ENCODE data around the gene ZNF853. TPM values are rescaled to one million over a fixed set of nuclear protein-coding genes. Genes with fewer than 3 reads are reported as not detected.

The ZNF853 gene
- total and polyA plus RNA-seq, 2 donors (not counting 3 experiments of a cell fraction or from before 2014, with no cell fraction given), result 0.47 to 0.58 TPM

GRCh38 chr7:6624246-6624611 lies 8.8 kb downstream of the ZNF853 start:
- no peak for DNase-seq (ENCODE audit: low read depth, low spot score)
- ChIA-PET POLR2A (no interaction called here), CTCF (interaction anchor here (0.9 kb wide), 1 partner anchor 34 kb away, joined by 4 read pairs; the partner anchor contains the start of gene INTS15)
- no peak for FAIRE-seq
- TF ChIP-seq MAX (IDR thresholded peaks at IDR 0.05; ENCODE audit: insufficient read depth, insufficient read length) (no peak), GATA2 (IDR thresholded peaks at IDR 0.05; ENCODE audit: insufficient read depth, insufficient read length, low read depth, low read length) (no peak), EZH2 (IDR thresholded peaks at IDR 0.05; ENCODE audit: borderline replicate concordance, low read depth, low read length, severe bottlenecking) (no peak), POLR2AphosphoS5 (IDR thresholded peaks at IDR 0.05; ENCODE audit: insufficient read depth, low read depth, low read length) (no peak), MYC (IDR thresholded peaks at IDR 0.05; ENCODE audit: low read depth, low read length) (no peak), CTCF (IDR thresholded peaks at IDR 0.05; ENCODE audit: extremely low read depth in 1 of 2, insufficient read depth in 1 of 2, low read depth in 1 of 2, low read length in 2 of 2) (no peak), FOS (IDR thresholded peaks at IDR 0.05; ENCODE audit: borderline replicate concordance, insufficient read depth, low read length) (no peak), POLR2A (IDR thresholded peaks at IDR 0.05; ENCODE audit: low read depth, low read length) (no peak), JUN (IDR thresholded peaks at IDR 0.05; ENCODE audit: borderline replicate concordance, insufficient read depth, insufficient read length, low read depth) (no peak)
- Histone ChIP-seq H2AFZ (ENCODE audit: low read depth, low read length) (no peak overlapping the region), H3K9me3 (replicated peaks; ENCODE audit: control insufficient read depth, insufficient read depth, low read length) (no peaks in the 10 kb centered on the region), H3K4me2 (ENCODE audit: insufficient read depth, low read length) (no peak overlapping the region), H3K9me1 (replicated peaks; ENCODE audit: control insufficient read depth, extremely low read depth, insufficient read depth, low read length) (no peaks in the 10 kb centered on the region), H3K4me1 (ENCODE audit: control insufficient read depth, extremely low read depth, insufficient read depth, low read length) (no peaks in the 10 kb centered on the region), H3K79me2 (ENCODE audit: control insufficient read depth, insufficient read depth, low read length) (no peaks in the 10 kb centered on the region), H3K36me3 (ENCODE audit: control insufficient read depth in 2 of 2, extremely low read depth in 1 of 2, insufficient read depth in 2 of 2, low read length in 2 of 2) (no peaks in the 10 kb centered on the region), H3K27me3 (ENCODE audit: control insufficient read depth in 2 of 2, insufficient read depth in 2 of 2, low read length in 2 of 2) (no peaks in the 10 kb centered on the region), H3K4me3 (replicated peaks in 1 of 3; ENCODE audit: insufficient read depth in 1 of 3, low read depth in 1 of 3, low read length in 3 of 3) (no peak overlapping the region), H3K27ac (ENCODE audit: insufficient read depth, low read depth, low read length) (no peak overlapping the region), H3K9ac (replicated peaks; ENCODE audit: extremely low read depth, insufficient read depth, low read length) (no peak overlapping the region), H4K20me1 (replicated peaks; ENCODE audit: control insufficient read depth, extremely low read depth, insufficient read depth, low read length) (no peaks in the 10 kb centered on the region)
- BruUV-seq (replicated peaks), result no TSS peak
- dilution Hi-C loops (cut with MboI; ENCODE audit: extremely low pct_ligation_motif_present, low sequenced_read_pairs), result no loop called here
- intact Hi-C loops (cut with micrococcal nuclease), result no loop called here
